NCI-H1048 (cell line): ENCODE results near the gene ZNF711.
"Not testable (repeated sequence)": the region's sequence is repeated elsewhere in the genome, so short reads cannot be mapped to it uniquely, and the experiment has no call there.

Experiments
- DNase-seq: peaks from one replicate; lab custom pipeline; 2025; lab: John Stamatoyannopoulos, UW

The ZNF711 gene

GRCh38 chrX:85243761-85244449, at the start of gene ZNF711, which contains the start of gene SATL1:
ZNF711 (plus strand) TSS chrX:85243991; CDS start chrX:85247573, 3,582 bp downstream.
SATL1 (minus strand) TSS chrX:85243779; CDS start chrX:85108968, 134,811 bp downstream.
- no peak for DNase-seq

GRCh38 chrX:85196319-85196718, 47.5 kb upstream of the ZNF711 start:
- no peak for DNase-seq

GRCh38 chrX:85203461-85203970, 40.3 kb upstream of the ZNF711 start:
- no peak for DNase-seq

- no peak for DNase-seq
These were observed 29.8 kb upstream of the ZNF711 start for GRCh38 chrX:85213792-85214530.

- no peak for DNase-seq
These were observed 27.8 kb upstream of the ZNF711 start for GRCh38 chrX:85215946-85216345.

- DNase-seq = no peak
These were observed 22.4 kb upstream of the ZNF711 start for GRCh38 chrX:85221361-85221760.

- DNase-seq = no peak
These were observed 20.4 kb upstream of the ZNF711 start for GRCh38 chrX:85223359-85223758.

- DNase-seq = no peak
These were observed 636 bp upstream of the ZNF711 start for GRCh38 chrX:85243155-85243554.

- no peak for DNase-seq
These were observed 840 bp downstream of the ZNF711 start for GRCh38 chrX:85244450-85245211.

GRCh38 chrX:85285286-85285685, 41.5 kb downstream of the ZNF711 start:
- DNase-seq = not testable (repeated sequence)

- DNase-seq = no peak
These were observed 45.4 kb downstream of the ZNF711 start for GRCh38 chrX:85288992-85289723.

- no peak for DNase-seq
These were observed 59.8 kb downstream of the ZNF711 start for GRCh38 chrX:85303544-85303943.

GRCh38 chrX:85309717-85310116, 65.9 kb downstream of the ZNF711 start:
- no peak for DNase-seq

GRCh38 chrX:85311348-85311747, 67.6 kb downstream of the ZNF711 start:
- not testable (repeated sequence) for DNase-seq
